Stimulated activated naive CD8-positive, alpha-beta T cell treated with anti-CD3 and anti-CD28 coated beads, Interleukin-15, Interleukin-2, amounts not matched to agents 100 U/mL and 50 U/mL, for 24 hours (primary cell): ENCODE measurements around the gene BAHCC1.

ENCODE experiments used
- ATAC-seq: fragments of 150-1000 bp; cut with Tn5 transposase; one replicate; pipeline ENCODE4 v1.10.0; 2021
- DNase-seq: peaks from one replicate; pipeline ENCODE4 v3.0.0; 2021

Gene BAHCC1

GRCh38 chr17:81461607-81462500, 66.6 kb downstream of the BAHCC1 start:
- no peak for ATAC-seq
- DNase-seq, result no peak

- ATAC-seq (no peak), DNase-seq (no peak)
Observed at GRCh38 chr17:81462506-81463125, 67.4 kb downstream of the BAHCC1 start.

- ATAC-seq (no peak), DNase-seq (no peak)
Observed at GRCh38 chr17:81463506-81463905, 68.2 kb downstream of the BAHCC1 start.

- DNase-seq (no peak), ATAC-seq (no peak)
Observed at GRCh38 chr17:81464586-81464985, 69.3 kb downstream of the BAHCC1 start.

GRCh38 chr17:81465910-81466309, 70.7 kb downstream of the BAHCC1 start:
- no peak for ATAC-seq
- DNase-seq, result no peak

GRCh38 chr17:81466564-81467472, 71.6 kb downstream of the BAHCC1 start:
- ATAC-seq, result no peak
- DNase-seq, result no peak

GRCh38 chr17:81468111-81468769, 73.0 kb downstream of the BAHCC1 start:
- DNase-seq (no peak), ATAC-seq (no peak)

- ATAC-seq, result no peak
- DNase-seq, result no peak
Observed at GRCh38 chr17:81468770-81469121, 73.5 kb downstream of the BAHCC1 start.

- DNase-seq, result no peak
- ATAC-seq, result no peak
Observed at GRCh38 chr17:81469266-81469665, 74.0 kb downstream of the BAHCC1 start.

GRCh38 chr17:81470270-81470943, 75.2 kb downstream of the BAHCC1 start:
- ATAC-seq (no peak), DNase-seq (no peak)

GRCh38 chr17:81470944-81471817, 75.9 kb downstream of the BAHCC1 start:
- ATAC-seq (no peak), DNase-seq (no peak)

- no peak for DNase-seq
Observed at GRCh38 chr17:81471818-81472456, 76.7 kb downstream of the BAHCC1 start.

GRCh38 chr17:81473019-81473418, 77.8 kb downstream of the BAHCC1 start:
- ATAC-seq (no peak), DNase-seq (no peak)

More at GRCh38 chr17:81471818-81472456, 76.7 kb downstream of the BAHCC1 start:
- ATAC-seq, result no peak

- ATAC-seq, result no peak
- DNase-seq, result no peak
Observed at GRCh38 chr17:81474958-81475357, 79.7 kb downstream of the BAHCC1 start.

GRCh38 chr17:81476097-81476496, 80.8 kb downstream of the BAHCC1 start:
- ATAC-seq (no peak), DNase-seq (no peak)

- ATAC-seq (no peak), DNase-seq (no peak)
Observed at GRCh38 chr17:81476635-81477034, 81.4 kb downstream of the BAHCC1 start.

- DNase-seq (no peak), ATAC-seq (no peak)
Observed at GRCh38 chr17:81477173-81477572, 81.9 kb downstream of the BAHCC1 start.

- DNase-seq (no peak), ATAC-seq (no peak)
Observed at GRCh38 chr17:81478119-81478518, 82.9 kb downstream of the BAHCC1 start.

- DNase-seq (no peak), ATAC-seq (no peak)
Observed at GRCh38 chr17:81479175-81480071, 84.2 kb downstream of the BAHCC1 start.
